Heart left ventricle (tissue), 13 donors: ENCODE results near the gene ZNF565.

Experiments used
- CTCF ChIP-seq, 12 donors: fragments of 200-600 bp; sonication (generic) in 4 of 12; IDR thresholded peaks; one replicate each; pipeline versions ENCODE4 v1.5.0 to v1.8.0; 2018 to 2022; ENCODE audit warnings: antibody characterized with exemption in 12 of 12, mild to moderate bottlenecking in 5 of 12
- POLR2A ChIP-seq, 2 donors: fragments of 450-650 bp; IDR thresholded peaks; one replicate each; pipeline ENCODE4 v1.6.1; 2017; ENCODE audit warnings: antibody characterized with exemption in 2 of 2, mild to moderate bottlenecking in 2 of 2, moderate library complexity in 2 of 2
- donor health status: ischemic (EF 13 %, LVEDD 7.1; RV severe dilation, severe dysfunction).
- donor health status: DM: no; HTN: yes; CAD: no.
- donor health status: DM: no; HTN: no; CAD: no.
- donor health status: ischemic (EF 25% LVEDD 6.9; RV normal size, moderate dysfunction).
- donor health status: ischemic (EF 25% LVEDD 5.7; RV mildly dilated, moderate dysfunction).
- donor health status: ischemic (EF 35%, LVEDD 5.7; RV mildly dilated, moderate dysfunction).
- donor health status: nonischemic (EF 11% LVEDD 7.7; RV severe dilation, severe dysfunction).
- donor health status: DM: yes; HTN: yes; CAD: no.
- donor health status: PGD.
- donor health status: ischemic (EF 29% LVEDD 5.4; RV normal size, mild dysfunction).
- donor health status: nonischemic (EF 23%, LVEDD 6.1; RV moderate dilation, normal function).

DNA sequence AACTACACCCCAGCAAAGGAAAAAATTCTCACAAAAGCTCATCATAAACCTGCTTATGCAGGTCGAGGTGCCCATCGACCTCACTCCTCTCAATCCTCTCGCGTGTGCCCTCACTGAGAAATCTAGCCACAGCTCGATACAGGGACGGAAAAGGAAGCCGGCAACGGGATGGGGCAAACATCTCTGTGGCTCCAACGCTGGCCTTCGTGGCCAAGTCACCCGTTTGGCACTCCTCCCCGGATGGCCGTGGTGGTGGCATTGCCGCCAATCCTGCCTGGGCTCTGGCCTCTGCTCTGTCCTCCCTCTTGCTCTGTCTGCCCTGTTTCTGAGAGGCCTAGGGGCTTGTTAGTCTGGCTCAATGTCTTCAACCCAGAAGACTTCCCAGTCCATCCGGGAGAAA, 41.6 kb upstream of the ZNF565 start:
- TF ChIP-seq CTCF (IDR thresholded peaks at IDR 0.05) (no peak), POLR2A (IDR thresholded peaks at IDR 0.05) (no peak)
